Trophoblast cell (in vitro differentiated cells and primary cell): ENCODE data around the gene DCTN1.

Source experiments
- DNase-seq, 2 donors: peaks; one replicate each; pipeline ENCODE4 v3.0.0-alpha.2; 2016
- H2AFZ ChIP-seq: 2 replicates; pipeline ENCODE4 v1.6.1; 2013; ENCODE audit warnings: low read length, moderate library complexity, mild to moderate bottlenecking; ENCODE audit not compliant: insufficient read depth, poor library complexity
- H2AK5ac ChIP-seq: 2 replicates; pipeline ENCODE4 v1.6.1; 2013; ENCODE audit warnings: mild to moderate bottlenecking, low read length
- H2BK120ac ChIP-seq: 2 replicates; pipeline ENCODE4 v1.6.1; 2013; ENCODE audit warnings: low read length, mild to moderate bottlenecking, moderate library complexity; ENCODE audit not compliant: insufficient read depth, poor library complexity
- H2BK12ac ChIP-seq: 2 replicates; pipeline ENCODE4 v1.6.1; 2013; ENCODE audit warnings: mild to moderate bottlenecking, low read length, moderate library complexity
- H2BK5ac ChIP-seq: 2 replicates; pipeline ENCODE4 v1.6.1; 2013; ENCODE audit warnings: low read length, low read depth, moderate library complexity, mild to moderate bottlenecking; ENCODE audit not compliant: poor library complexity
- H3K14ac ChIP-seq: 2 replicates; pipeline ENCODE4 v1.6.1; 2013; ENCODE audit warnings: mild to moderate bottlenecking, low read length
- H3K18ac ChIP-seq: 2 replicates; pipeline ENCODE4 v1.6.1; 2013; ENCODE audit warnings: mild to moderate bottlenecking, low read length
- H3K23ac ChIP-seq: 2 replicates; pipeline ENCODE4 v1.6.1; 2013; ENCODE audit warnings: low read length
- H3K27ac ChIP-seq: 2 replicates; pipeline ENCODE4 v1.5.1; 2013; ENCODE audit warnings: low read depth, mild to moderate bottlenecking, inconsistent platforms, low read length, moderate library complexity
- H3K27me3 ChIP-seq: 2 replicates; pipeline ENCODE4 v1.6.1; 2013; ENCODE audit warnings: inconsistent platforms, mild to moderate bottlenecking, low read length, moderate library complexity; ENCODE audit not compliant: insufficient read depth
- H3K36me3 ChIP-seq, 2 experiments: 1 replicate in 1 of 2; 2 replicates in 1 of 2; pipeline ENCODE4 v1.6.1; 2013; ENCODE audit warnings: low read length in 2 of 2, mild to moderate bottlenecking in 2 of 2, moderate library complexity in 1 of 2; ENCODE audit not compliant: insufficient read depth in 2 of 2, control insufficient read depth in 1 of 2
- H3K4ac ChIP-seq: 2 replicates; pipeline ENCODE4 v1.6.1; 2013; ENCODE audit warnings: low read depth, mild to moderate bottlenecking, low read length, moderate library complexity
- H3K4me1 ChIP-seq, 2 experiments: 1 replicate in 1 of 2; 2 replicates in 1 of 2; pipeline ENCODE4 v1.6.1; 2013; ENCODE audit warnings: low read length in 2 of 2, mild to moderate bottlenecking in 2 of 2, moderate library complexity in 1 of 2; ENCODE audit not compliant: insufficient read depth in 2 of 2, control insufficient read depth in 1 of 2
- H3K4me2 ChIP-seq: 2 replicates; pipeline ENCODE4 v1.6.1; 2013; ENCODE audit warnings: inconsistent platforms, mild to moderate bottlenecking, low read length, moderate library complexity
- H3K4me3 ChIP-seq: 2 replicates; pipeline ENCODE4 v1.5.1; 2013; ENCODE audit warnings: mild to moderate bottlenecking, low read depth, low read length, inconsistent platforms
- H3K79me1 ChIP-seq: one replicate; pipeline ENCODE4 v1.6.1; 2013; ENCODE audit warnings: low read length
- H3K79me2 ChIP-seq: 2 replicates; pipeline ENCODE4 v1.6.1; 2013; ENCODE audit warnings: low read length, mild to moderate bottlenecking; ENCODE audit not compliant: control insufficient read depth, insufficient read depth, poor library complexity
- H3K9ac ChIP-seq: 2 replicates; pipeline ENCODE4 v1.6.1; 2013; ENCODE audit warnings: mild to moderate bottlenecking, low read length
- H3K9me3 ChIP-seq: 2 replicates; pipeline ENCODE4 v1.6.1; 2013; ENCODE audit warnings: low read depth, mild to moderate bottlenecking, control low read depth, inconsistent platforms, low read length; ENCODE audit not compliant: insufficient read depth
- H4K12ac ChIP-seq: 2 replicates; pipeline ENCODE4 v1.6.1; 2013; ENCODE audit warnings: low read depth, mild to moderate bottlenecking, low read length, moderate library complexity
- H4K8ac ChIP-seq: 2 replicates; pipeline ENCODE4 v1.6.1; 2013; ENCODE audit warnings: low read depth, mild to moderate bottlenecking, low read length, moderate library complexity
- H4K91ac ChIP-seq: one replicate; pipeline ENCODE4 v1.6.1; 2013; ENCODE audit warnings: low read depth, mild to moderate bottlenecking, low read length, moderate library complexity
- WGBS: extraction: QIAGEN DNeasy Blood & Tissue Kit; methylation state at CpG from one replicate; pipeline ENCODE4 v1.1.7; 2013; ENCODE audit warnings: missing lambda C conversion rate; ENCODE audit not compliant: insufficient read length, insufficient coverage; ENCODE audit errors: extremely low coverage; 5-methylcytosine and 5-hydroxymethylcytosine counted together

DCTN1 gene

GRCh38 chr2:74327627-74328026, 52.5 kb downstream of the DCTN1 start:
- Histone ChIP-seq H3K23ac (no peak overlapping the region), H2AK5ac (no peak overlapping the region), H4K91ac (no peak overlapping the region), H4K12ac (no peak overlapping the region), H3K27ac (no peak overlapping the region), H3K9me3 (peaks cover 8% of the 10 kb centered on the region), H3K18ac (no peak overlapping the region), H2BK12ac (no peak overlapping the region), H3K79me2 (no peaks in the 10 kb centered on the region), H3K27me3 (no peaks in the 10 kb centered on the region), H3K14ac (no peak overlapping the region), H3K4me3 (no peak overlapping the region), H2BK120ac (no peak overlapping the region), H2BK5ac (no peak overlapping the region), H3K4me2 (no peak overlapping the region), H3K36me3 (no peaks in the 10 kb centered on the region), H3K79me1 (no peaks in the 10 kb centered on the region), H3K4me1 (no peaks in the 10 kb centered on the region), H3K4ac (no peak overlapping the region), H3K9ac (no peak overlapping the region), H2AFZ (no peak overlapping the region), H4K8ac (no peak overlapping the region)
- DNase-seq, result no peak
- no CpG with 5 or more reads among the region's 1 CpG for WGBS

GRCh38 chr2:74327199-74327598, 52.9 kb downstream of the DCTN1 start:
- WGBS, result no CpG with 5 or more reads among the region's 5 CpGs
- Histone ChIP-seq H2BK12ac (no peak overlapping the region), H3K14ac (no peak overlapping the region), H3K9ac (no peak overlapping the region), H3K27me3 (no peaks in the 10 kb centered on the region), H2AK5ac (no peak overlapping the region), H4K91ac (no peak overlapping the region), H3K79me1 (no peaks in the 10 kb centered on the region), H3K4ac (no peak overlapping the region), H4K12ac (no peak overlapping the region), H3K27ac (no peak overlapping the region), H4K8ac (no peak overlapping the region), H3K79me2 (no peaks in the 10 kb centered on the region), H2AFZ (no peak overlapping the region), H3K36me3 (no peaks in the 10 kb centered on the region), H3K4me3 (no peak overlapping the region), H3K4me1 (no peaks in the 10 kb centered on the region), H2BK5ac (no peak overlapping the region), H3K23ac (no peak overlapping the region), H3K9me3 (peaks cover 8% of the 10 kb centered on the region), H3K4me2 (no peak overlapping the region), H2BK120ac (no peak overlapping the region), H3K18ac (no peak overlapping the region)
- DNase-seq, result peak; percentile 84 to 89

GRCh38 chr2:74325815-74326214, 54.3 kb downstream of the DCTN1 start:
- no peak overlapping the region for H2BK5ac ChIP-seq
- H2AK5ac ChIP-seq, result no peak overlapping the region
- no peak overlapping the region for H3K27ac ChIP-seq
- peaks cover 5% of the 10 kb centered on the region for H3K9me3 ChIP-seq
- no peak overlapping the region for H2AFZ ChIP-seq
- no peak overlapping the region for H3K4me3 ChIP-seq
- no peak overlapping the region for H3K23ac ChIP-seq
- DNase-seq, result no peak
- no peak overlapping the region for H2BK120ac ChIP-seq
- H3K79me1 ChIP-seq, result no peaks in the 10 kb centered on the region
- H4K12ac ChIP-seq, result no peak overlapping the region
- no peak overlapping the region for H4K91ac ChIP-seq
- no peaks in the 10 kb centered on the region for H3K4me1 ChIP-seq
- 100% methylated on average over 1 of the region's 2 CpGs for WGBS
- no peak overlapping the region for H3K18ac ChIP-seq
- H3K9ac ChIP-seq, result no peak overlapping the region
- H3K79me2 ChIP-seq, result no peaks in the 10 kb centered on the region
- H3K4ac ChIP-seq, result no peak overlapping the region
- no peaks in the 10 kb centered on the region for H3K36me3 ChIP-seq
- H3K27me3 ChIP-seq, result no peaks in the 10 kb centered on the region
- no peak overlapping the region for H3K14ac ChIP-seq
- H3K4me2 ChIP-seq, result no peak overlapping the region
- H4K8ac ChIP-seq, result no peak overlapping the region
- H2BK12ac ChIP-seq, result no peak overlapping the region

- no peak overlapping the region for H2BK12ac ChIP-seq
- H4K12ac ChIP-seq, result no peak overlapping the region
- H3K4me1 ChIP-seq, result peaks cover 0 to 2% of the 10 kb centered on the region in 2 experiments
- no peak overlapping the region for H3K23ac ChIP-seq
- H2AFZ ChIP-seq, result no peak overlapping the region
- no peak overlapping the region for H3K4me2 ChIP-seq
- no peak overlapping the region for H3K9ac ChIP-seq
- no CpG with 5 or more reads among the region's 2 CpGs for WGBS
- no peaks in the 10 kb centered on the region for H3K79me2 ChIP-seq
- H3K36me3 ChIP-seq, result no peaks in the 10 kb centered on the region
- H2BK5ac ChIP-seq, result no peak overlapping the region
- DNase-seq, result no peak
- no peak overlapping the region for H2BK120ac ChIP-seq
- H3K4me3 ChIP-seq, result no peak overlapping the region
- no peak overlapping the region for H3K4ac ChIP-seq
- no peak overlapping the region for H3K18ac ChIP-seq
- no peak overlapping the region for H4K8ac ChIP-seq
- no peak overlapping the region for H3K14ac ChIP-seq
- H3K27ac ChIP-seq, result no peak overlapping the region
- H3K79me1 ChIP-seq, result no peaks in the 10 kb centered on the region
- no peak overlapping the region for H2AK5ac ChIP-seq
- H4K91ac ChIP-seq, result no peak overlapping the region
- no peaks in the 10 kb centered on the region for H3K9me3 ChIP-seq
- no peaks in the 10 kb centered on the region for H3K27me3 ChIP-seq
Measured at GRCh38 chr2:74321737-74322136, 58.4 kb downstream of the DCTN1 start.
